GM12878 (cell line): ENCODE measurements around the gene RECK. TPM values are rescaled to one million over a fixed set of nuclear protein-coding genes. Genes with fewer than 3 reads are reported as not detected.

Source experiments
- ATAC-seq: fragments of 200-7000 bp; cut with Tn5 transposase; 3 replicates; pipeline ENCODE4 v1.9.1; 2020; ENCODE audit warnings: mild to moderate bottlenecking, moderate library complexity
- BruUV-seq: library from RNA; stranded (reverse); fragments of 400-500 nt; replicated peaks from 2 replicates; lab custom pipeline; 2021; lab: Mats Ljungman, UMichigan
- CTCF ChIA-PET: fragments of 300-600 bp; sonication (Branson Sonifier 250); formaldehyde crosslinking; extraction: SDS; loops from one replicate; lab custom pipeline; 2021; ENCODE audit warnings: inconsistent platforms; lab: Yijun Ruan, JAX
- POLR2A ChIA-PET: fragments of 350-600 bp; formaldehyde crosslinking; extraction: SDS; loops from one replicate; lab custom pipeline; 2021; ENCODE audit warnings: inconsistent platforms; lab: Charles Lee
- RAD21 ChIA-PET: fragments of 300-600 bp; sonication (Branson Sonifier 250); formaldehyde crosslinking; loops from one replicate; lab custom pipeline; 2023; ENCODE audit warnings: antibody characterized with exemption; ENCODE audit not compliant: unreplicated experiment; lab: Charles Lee
- SMC1A ChIA-PET: fragments of 300-600 bp; sonication (Branson Sonifier 250); formaldehyde crosslinking; loops from one replicate; lab custom pipeline; 2023; ENCODE audit not compliant: unreplicated experiment, uncharacterized antibody; lab: Charles Lee
- DNase-seq: peaks from one replicate; pipeline ENCODE4 v3.0.0-alpha.2; 2011; ENCODE audit warnings: low read depth, low spot score
- FAIRE-seq: peaks from 3 replicates; lab custom pipeline; 2011; peaks lifted over from hg19 to GRCh38; lab: Jason Lieb, UNC
- H2AFZ ChIP-seq: 2 replicates; pipeline ENCODE4 v1.6.0; 2011; ENCODE audit warnings: low read depth, low read length, control low read depth; ENCODE audit not compliant: control insufficient read depth
- H3K27ac ChIP-seq: 2 replicates; pipeline ENCODE4 v1.5.1; 2011; ENCODE audit warnings: control low read depth; ENCODE audit not compliant: control insufficient read depth, insufficient read depth
- H3K27me3 ChIP-seq, 2 experiments: replicated peaks in 1 of 2; 2 replicates each; pipeline versions ENCODE4 v1.6.0 to v1.6.1; 2011; ENCODE audit warnings: low read length in 1 of 2; ENCODE audit not compliant: control insufficient read depth in 2 of 2, insufficient read depth in 2 of 2
- H3K36me3 ChIP-seq, 2 experiments: 2 replicates each; pipeline ENCODE4 v1.5.1; 2011; ENCODE audit warnings: low read length in 1 of 2; ENCODE audit not compliant: control insufficient read depth in 2 of 2, insufficient read depth in 2 of 2
- H3K4me1 ChIP-seq: 2 replicates; pipeline ENCODE4 v1.6.1; 2011; ENCODE audit warnings: mild to moderate bottlenecking, low read length, moderate library complexity, mixed read lengths; ENCODE audit not compliant: control insufficient read depth, insufficient read depth
- H3K4me2 ChIP-seq: 2 replicates; pipeline ENCODE4 v1.6.0; 2011; ENCODE audit warnings: control low read depth; ENCODE audit not compliant: control insufficient read depth, insufficient read depth
- H3K4me3 ChIP-seq: fragments of 200-600 bp; sonication (generic); 2 replicates; pipeline ENCODE4 v1.5.1; 2016
- H3K79me2 ChIP-seq: 2 replicates; pipeline ENCODE4 v1.6.0; 2011; ENCODE audit warnings: low read length; ENCODE audit not compliant: control insufficient read depth, insufficient read depth
- H3K9ac ChIP-seq: 2 replicates; pipeline ENCODE4 v1.8.0; 2011; ENCODE audit warnings: low read length, control low read depth, mixed read lengths; ENCODE audit not compliant: control insufficient read depth, insufficient read depth
- H3K9me3 ChIP-seq: replicated peaks from 3 replicates; pipeline ENCODE4 v1.5.1; 2011; ENCODE audit warnings: mild to moderate bottlenecking, low read length; ENCODE audit not compliant: control insufficient read depth, insufficient read depth
- H4K20me1 ChIP-seq: 2 replicates; pipeline ENCODE4 v1.6.0; 2011; ENCODE audit not compliant: control insufficient read depth, insufficient read depth
- ATF3 ChIP-seq: IDR thresholded peaks from 2 replicates; pipeline ENCODE4 v1.6.1; 2011; ENCODE audit warnings: low read depth, mild to moderate bottlenecking, low read length, moderate library complexity, borderline replicate concordance; ENCODE audit errors: extremely low read depth
- CHD4 ChIP-seq: fragments of 200-600 bp; sonication (generic); IDR thresholded peaks from 2 replicates; pipeline ENCODE4 v1.6.1; 2016; ENCODE audit warnings: mild to moderate bottlenecking
- CREM ChIP-seq: IDR thresholded peaks from 2 replicates; pipeline ENCODE4 v1.6.1; 2014; ENCODE audit warnings: antibody characterized with exemption, low read depth
- EGR1 ChIP-seq, 2 experiments: IDR thresholded peaks; 1 replicate in 1 of 2; 2 replicates in 1 of 2; pipeline ENCODE4 v1.6.1; 2011 to 2012; ENCODE audit warnings: low read depth in 2 of 2, low read length in 2 of 2, borderline replicate concordance in 1 of 2, mild to moderate bottlenecking in 1 of 2, moderate library complexity in 1 of 2
- FOXM1 ChIP-seq: IDR thresholded peaks from 2 replicates; pipeline ENCODE4 v1.6.1; 2012; ENCODE audit warnings: low read depth, mild to moderate bottlenecking, inconsistent platforms, low read length, moderate library complexity
- MYC ChIP-seq: IDR thresholded peaks from 2 replicates; pipeline ENCODE4 v1.6.1; 2011; ENCODE audit warnings: mild to moderate bottlenecking, low read length, moderate library complexity, inconsistent platforms; ENCODE audit not compliant: insufficient read depth, insufficient replicate concordance, insufficient read length, severe bottlenecking
- RELA ChIP-seq: fragments of 450-650 bp; IDR thresholded peaks from 2 replicates; pipeline ENCODE4 v1.8.0; 2014; ENCODE audit warnings: borderline replicate concordance; ENCODE audit not compliant: partially characterized antibody
- SIX5 ChIP-seq: IDR thresholded peaks from 2 replicates; pipeline ENCODE4 v1.6.1; 2011; ENCODE audit warnings: mild to moderate bottlenecking, low read depth, low read length, moderate library complexity; ENCODE audit not compliant: severe bottlenecking
- STAT1 ChIP-seq: fragments of 450-650 bp; conservative IDR thresholded peaks from 2 replicates; pipeline ENCODE4 v1.6.1; 2014; ENCODE audit warnings: antibody characterized with exemption, mild to moderate bottlenecking
- WGBS: methylation state at CpG from one replicate; pipeline ENCODE4 v1.1.6; 2016; ENCODE audit warnings: low lambda C conversion rate; ENCODE audit not compliant: insufficient replicate concordance, insufficient coverage; ENCODE audit errors: missing lambda C conversion rate; 5-methylcytosine and 5-hydroxymethylcytosine counted together
- in situ Hi-C: fragments of 300-500 bp; cut with MboI; formaldehyde crosslinking; loops from 9 replicates; pipeline ENCODE4 v1.14.3; 2018; ENCODE audit warnings: mixed read lengths
- intact Hi-C: fragments of 100-400 bp; cut with micrococcal nuclease; formaldehyde crosslinking; loops from one replicate; pipeline ENCODE4 v1.14.2; 2022; ENCODE audit not compliant: unreplicated experiment
- polyA plus RNA-seq, 11 experiments: library from polyadenylated mRNA; depleted of rRNA in 4 of 11; unstranded in 6 of 11; stranded (reverse) in 5 of 11; fragments of >200 nt; fragmentation: Nextera tagmentation in 4 of 11; fragmentation: Illumina TruSeq in 1 of 11; extraction: Ambion mirVana in 4 of 11; extraction: Trizol in 1 of 11; gene quantifications; 1 replicate in 1 of 11; 2 replicates in 10 of 11; pipeline versions ENCODE4 v1.2.1 to v1.2.3, GENCODE V29; 2011 to 2016; ENCODE audit warnings: inconsistent platforms in 2 of 11, missing spikeins in 2 of 11, low read depth in 1 of 11
- total RNA-seq, 4 experiments: library from RNA; depleted of rRNA in 3 of 4; stranded (reverse); fragments of >200 nt in 3 of 4; fragmentation: Illumina TruSeq in 1 of 4; extraction: Trizol in 1 of 4; gene quantifications; 2 replicates each; pipeline versions ENCODE4 v1.2.1 to v1.2.3, GENCODE V29; 2013 to 2021

The RECK gene
- total and polyA plus RNA-seq, 10 of the 15 experiments (the other 5 are each of a cell fraction or from before 2014, with no cell fraction given) = 0.02 to 0.40 (median 0.13) TPM

- H3K36me3 ChIP-seq = no peaks in the 10 kb centered on the region
These were observed 126.5 kb downstream of the RECK start for GRCh38 chr9:36163049-36163785.

More at GRCh38 chr9:36163049-36163785, 126.5 kb downstream of the RECK start:
- ChIA-PET SMC1A (interaction anchor here (9.1 kb wide), 1 partner anchor 61 kb away, joined by 134 read pairs; no protein-coding TSS in a partner anchor), CTCF (interaction anchor here (0.6 to 7.8 kb wide), 7 partner anchors 9 to 178 kb away, joined by 3 to 258 read pairs (median 4); no protein-coding TSS in a partner anchor), RAD21 (interaction anchor here (7.2 kb wide), 1 partner anchor 61 kb away, joined by 105 read pairs; no protein-coding TSS in a partner anchor), POLR2A (no interaction called here)
- in situ Hi-C loops (no loop called here), intact Hi-C loops (loop anchor here (10.0 kb wide), 1 partner anchor 128 kb away; the partner anchor contains the start of gene RECK)
- Histone ChIP-seq H3K9ac (no peak overlapping the region), H2AFZ (no peak overlapping the region), H3K4me1 (peaks cover 3% of the 10 kb centered on the region; the same call in 1 of the 2 replicates), H4K20me1 (no peaks in the 10 kb centered on the region), H3K9me3 (no peaks in the 10 kb centered on the region), H3K4me3 (no peak overlapping the region), H3K27me3 (no peaks in the 10 kb centered on the region; a peak in 2 of 4 replicates), H3K79me2 (no peaks in the 10 kb centered on the region), H3K4me2 (no peak overlapping the region), H3K27ac (no peak overlapping the region)
- 34% methylated on average over 9 of the region's 9 CpGs for WGBS
- no peak for FAIRE-seq
- no TSS peak for BruUV-seq
- no peak for ATAC-seq
- DNase-seq = no peak
- TF ChIP-seq ATF3 (no peak), FOXM1 (no peak), CHD4 (no peak), RELA (no peak), SIX5 (no peak), MYC (no peak), CREM (no peak), STAT1 (no peak), EGR1 (IDR thresholded peaks at IDR 0.05; ENCODE audit: borderline replicate concordance in 1 of 2, low read depth in 2 of 2, low read length in 2 of 2) (no peak)
